HFFc6 (cell line): ENCODE results near the gene CDX1. TPM values are rescaled to one million over a fixed set of nuclear protein-coding genes. Genes with fewer than 3 reads are reported as not detected.

Source experiments
- DNase-seq: peaks from one replicate; pipeline ENCODE4 v3.0.0-alpha.2; 2018
- H3K27ac Mint-ChIP-seq: 2 replicates; pipeline ENCODE4 v1.8.0; 2020; ENCODE audit warnings: mild to moderate bottlenecking, mixed read lengths
- H3K27me3 Mint-ChIP-seq: 2 replicates; pipeline ENCODE4 v1.8.0; 2021; ENCODE audit warnings: mild to moderate bottlenecking, moderate library complexity, mixed read lengths; ENCODE audit not compliant: insufficient read depth
- H3K36me3 Mint-ChIP-seq: 2 replicates; pipeline ENCODE4 v1.8.0; 2021; ENCODE audit warnings: low read depth, mixed read lengths
- H3K4me1 Mint-ChIP-seq: 2 replicates; pipeline ENCODE4 v1.8.0; 2020; ENCODE audit warnings: low read depth, mixed read lengths
- H3K4me3 Mint-ChIP-seq: 2 replicates; pipeline ENCODE4 v1.8.0; 2020; ENCODE audit warnings: mild to moderate bottlenecking, moderate library complexity, mixed read lengths
- H3K9me3 Mint-ChIP-seq: 2 replicates; pipeline ENCODE4 v1.8.0; 2020; ENCODE audit warnings: mild to moderate bottlenecking, mixed read lengths
- total RNA-seq, 6 experiments: library from RNA; stranded (reverse); fragmentation: NEBNext Ultra II Directional; extraction: Animal tissue kit (Norgen Biotek cat#: 25700); gene quantifications; 2 replicates in 1 of 6; 3 replicates in 5 of 6; pipeline ENCODE4 v1.2.3, GENCODE V29; 2021
- TF ChIP-seq, protein P1 (sequence below): fragments of 200-600 bp; sonication (generic); IDR thresholded peaks from 2 replicates; pipeline ENCODE4 v1.5.0; 2021; ENCODE audit warnings: antibody characterized with exemption, mild to moderate bottlenecking

The CDX1 gene
- total RNA-seq, 6 experiments from 2014 or later = 0.11 TPM; not detected in 5

- TF ChIP-seq, protein P1, sequence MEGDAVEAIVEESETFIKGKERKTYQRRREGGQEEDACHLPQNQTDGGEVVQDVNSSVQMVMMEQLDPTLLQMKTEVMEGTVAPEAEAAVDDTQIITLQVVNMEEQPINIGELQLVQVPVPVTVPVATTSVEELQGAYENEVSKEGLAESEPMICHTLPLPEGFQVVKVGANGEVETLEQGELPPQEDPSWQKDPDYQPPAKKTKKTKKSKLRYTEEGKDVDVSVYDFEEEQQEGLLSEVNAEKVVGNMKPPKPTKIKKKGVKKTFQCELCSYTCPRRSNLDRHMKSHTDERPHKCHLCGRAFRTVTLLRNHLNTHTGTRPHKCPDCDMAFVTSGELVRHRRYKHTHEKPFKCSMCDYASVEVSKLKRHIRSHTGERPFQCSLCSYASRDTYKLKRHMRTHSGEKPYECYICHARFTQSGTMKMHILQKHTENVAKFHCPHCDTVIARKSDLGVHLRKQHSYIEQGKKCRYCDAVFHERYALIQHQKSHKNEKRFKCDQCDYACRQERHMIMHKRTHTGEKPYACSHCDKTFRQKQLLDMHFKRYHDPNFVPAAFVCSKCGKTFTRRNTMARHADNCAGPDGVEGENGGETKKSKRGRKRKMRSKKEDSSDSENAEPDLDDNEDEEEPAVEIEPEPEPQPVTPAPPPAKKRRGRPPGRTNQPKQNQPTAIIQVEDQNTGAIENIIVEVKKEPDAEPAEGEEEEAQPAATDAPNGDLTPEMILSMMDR = no peak
- no peak overlapping the region for H3K4me3 Mint-ChIP-seq
- no peak for DNase-seq
- no peak overlapping the region for H3K27ac Mint-ChIP-seq
- no peaks in the 10 kb centered on the region for H3K36me3 Mint-ChIP-seq
- H3K4me1 Mint-ChIP-seq = peaks cover 22% of the 10 kb centered on the region
- H3K9me3 Mint-ChIP-seq = no peaks in the 10 kb centered on the region
- H3K27me3 Mint-ChIP-seq = peaks cover 25% of the 10 kb centered on the region
Observed at GRCh38 chr5:150183436-150183835, 16.9 kb downstream of the CDX1 start.

- no peak overlapping the region for H3K27ac Mint-ChIP-seq
- peaks cover 22% of the 10 kb centered on the region for H3K4me1 Mint-ChIP-seq
- no peaks in the 10 kb centered on the region for H3K9me3 Mint-ChIP-seq
- no peak for DNase-seq
- H3K36me3 Mint-ChIP-seq = no peaks in the 10 kb centered on the region
- no peak overlapping the region for H3K4me3 Mint-ChIP-seq
- peaks cover 31% of the 10 kb centered on the region for H3K27me3 Mint-ChIP-seq
- TF ChIP-seq, protein P1 = no peak
Observed at GRCh38 chr5:150184006-150184405, 17.4 kb downstream of the CDX1 start.

- Mint-ChIP-seq H3K9me3 (no peaks in the 10 kb centered on the region), H3K36me3 (no peaks in the 10 kb centered on the region)
Observed at GRCh38 chr5:150184990-150185912, 18.7 kb downstream of the CDX1 start.

DNA sequence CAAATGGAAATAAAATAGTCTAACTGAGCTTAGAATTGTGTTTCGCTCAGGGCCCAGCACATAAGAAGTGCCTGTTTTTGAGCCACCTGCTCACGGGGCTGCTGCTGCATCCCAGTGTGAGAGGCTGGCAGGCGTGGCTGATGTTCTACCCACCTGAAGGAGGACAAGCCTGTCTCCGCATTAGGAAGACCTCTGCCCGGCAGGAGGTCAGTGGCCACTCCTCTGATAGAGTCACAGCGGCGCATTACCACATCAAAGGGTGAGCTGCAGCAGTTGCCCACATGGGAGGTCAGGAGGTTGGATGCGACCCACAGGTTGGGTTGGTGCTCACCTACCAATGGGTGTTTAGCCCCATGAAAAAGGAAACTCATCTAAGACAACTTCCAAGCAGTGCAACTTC lies 19.6 kb downstream of the CDX1 start:
- Mint-ChIP-seq H3K27me3 (peaks cover 43% of the 10 kb centered on the region), H3K4me3 (no peak overlapping the region), H3K36me3 (no peaks in the 10 kb centered on the region), H3K9me3 (no peaks in the 10 kb centered on the region), H3K27ac (no peak overlapping the region), H3K4me1 (peaks cover 12% of the 10 kb centered on the region)
- no peak for DNase-seq
- TF ChIP-seq, protein P1 = no peak

More at GRCh38 chr5:150184990-150185912, 18.7 kb downstream of the CDX1 start:
- no peak overlapping the region for H3K4me3 Mint-ChIP-seq
- peaks cover 39% of the 10 kb centered on the region for H3K27me3 Mint-ChIP-seq
- no peak overlapping the region for H3K27ac Mint-ChIP-seq
- DNase-seq = no peak
- TF ChIP-seq, protein P1 = no peak
- peaks cover 21% of the 10 kb centered on the region for H3K4me1 Mint-ChIP-seq

DNA sequence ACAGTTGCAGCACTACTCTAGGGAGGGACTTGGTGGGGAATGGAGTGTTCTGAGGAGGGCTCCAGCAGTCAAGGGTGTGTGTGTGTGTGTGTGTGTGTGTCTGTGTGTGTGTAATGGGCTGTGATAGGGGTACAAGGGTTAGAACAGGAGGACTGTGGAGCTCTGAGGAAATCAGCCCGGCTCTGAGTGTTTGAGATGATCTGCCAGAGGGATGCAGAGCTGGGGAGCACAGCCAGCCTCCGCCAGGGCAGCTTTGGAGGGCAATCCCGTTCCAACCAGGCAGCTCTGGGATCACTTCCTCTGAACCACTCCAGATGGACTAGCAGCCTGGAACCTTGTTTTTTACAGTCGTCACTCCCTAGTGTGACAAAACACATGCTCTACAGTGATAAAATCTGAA lies 20.3 kb downstream of the CDX1 start:
- H3K4me3 Mint-ChIP-seq = no peak overlapping the region
- no peaks in the 10 kb centered on the region for H3K36me3 Mint-ChIP-seq
- TF ChIP-seq, protein P1 = no peak
- no peak for DNase-seq
- H3K4me1 Mint-ChIP-seq = peaks cover 5% of the 10 kb centered on the region
- peaks cover 45% of the 10 kb centered on the region for H3K27me3 Mint-ChIP-seq
- no peak overlapping the region for H3K27ac Mint-ChIP-seq
- no peaks in the 10 kb centered on the region for H3K9me3 Mint-ChIP-seq
